Ascending aorta (tissue), 2 donors: ENCODE data around the gene ABCF1. TPM values are rescaled to one million over a fixed set of nuclear protein-coding genes. Genes with fewer than 3 reads are reported as not detected.

Source experiments
- DNase-seq, 2 donors: peaks; one replicate each; pipeline ENCODE4 v3.0.0-alpha.2; 2019; ENCODE audit warnings: low spot score in 2 of 2
- H3K27ac ChIP-seq, 2 donors: fragments of 200-600 bp; sonication (generic); one replicate each; pipeline ENCODE4 v1.5.1; 2016 to 2017; ENCODE audit warnings: mild to moderate bottlenecking in 1 of 2
- H3K27me3 ChIP-seq: fragments of 200-600 bp; sonication (generic); one replicate; pipeline ENCODE4 v1.5.1; 2017
- H3K36me3 ChIP-seq, 2 donors: fragments of 200-600 bp; sonication (generic); one replicate each; pipeline ENCODE4 v1.5.1; 2016
- H3K4me1 ChIP-seq, 2 donors: fragments of 200-600 bp; sonication (generic); one replicate each; pipeline ENCODE4 v1.5.1; 2016 to 2017; ENCODE audit warnings: mild to moderate bottlenecking in 1 of 2
- H3K4me3 ChIP-seq, 2 donors: fragments of 200-600 bp; sonication (generic); one replicate each; pipeline ENCODE4 v1.5.1; 2016 to 2017; ENCODE audit warnings: mild to moderate bottlenecking in 1 of 2
- H3K9me3 ChIP-seq, 2 donors: fragments of 200-600 bp; sonication (generic); one replicate each; pipeline ENCODE4 v1.5.1; 2016
- intact Hi-C: fragments of 100-400 bp; cut with DNase I; formaldehyde crosslinking; loops from one replicate; pipeline ENCODE4 v1.15.1; 2023
- total RNA-seq: library from RNA; depleted of rRNA; stranded (reverse); fragments of >200 nt; gene quantifications from one replicate; pipeline ENCODE4 v1.1.0, GENCODE V29; 2016
- TF ChIP-seq, protein P1 (sequence below), 3 experiments: fragments of 200-600 bp in 2 of 3; fragments of 450-650 bp in 1 of 3; sonication (generic) in 2 of 3; IDR thresholded peaks; one replicate each; pipeline ENCODE4 v1.5.1; 2016 to 2019; ENCODE audit warnings: antibody characterized with exemption in 3 of 3, mild to moderate bottlenecking in 1 of 3, moderate library complexity in 1 of 3

ABCF1 gene
- total RNA-seq, 1 donor from 2014 or later, result 36.6 TPM

DNA sequence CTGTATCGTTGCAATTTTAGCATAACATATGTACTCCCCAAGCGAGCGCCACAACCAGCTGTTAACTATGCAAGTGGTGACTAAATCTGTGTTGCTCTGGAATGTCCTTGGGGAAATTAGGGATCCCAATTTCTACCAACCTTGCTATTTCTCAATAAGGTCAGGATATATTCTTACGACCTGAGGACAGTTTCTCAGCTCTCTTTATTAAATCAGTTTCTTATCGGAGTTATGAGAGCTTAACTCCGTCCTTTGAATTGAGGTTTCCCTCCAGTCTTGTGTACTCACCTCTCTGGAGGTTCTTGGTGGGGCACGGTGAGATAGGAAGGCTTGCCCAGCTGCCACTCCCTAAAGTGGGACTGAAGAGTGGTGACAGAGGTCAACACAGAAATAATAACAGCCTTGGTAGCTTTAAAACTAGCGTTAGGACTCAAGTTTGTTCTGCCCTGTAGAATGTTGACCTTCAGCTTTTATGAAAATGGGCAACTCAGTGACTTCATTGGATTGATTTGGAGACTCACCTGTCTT is 47.1 kb downstream of the ABCF1 start:
- TF ChIP-seq, protein P1, sequence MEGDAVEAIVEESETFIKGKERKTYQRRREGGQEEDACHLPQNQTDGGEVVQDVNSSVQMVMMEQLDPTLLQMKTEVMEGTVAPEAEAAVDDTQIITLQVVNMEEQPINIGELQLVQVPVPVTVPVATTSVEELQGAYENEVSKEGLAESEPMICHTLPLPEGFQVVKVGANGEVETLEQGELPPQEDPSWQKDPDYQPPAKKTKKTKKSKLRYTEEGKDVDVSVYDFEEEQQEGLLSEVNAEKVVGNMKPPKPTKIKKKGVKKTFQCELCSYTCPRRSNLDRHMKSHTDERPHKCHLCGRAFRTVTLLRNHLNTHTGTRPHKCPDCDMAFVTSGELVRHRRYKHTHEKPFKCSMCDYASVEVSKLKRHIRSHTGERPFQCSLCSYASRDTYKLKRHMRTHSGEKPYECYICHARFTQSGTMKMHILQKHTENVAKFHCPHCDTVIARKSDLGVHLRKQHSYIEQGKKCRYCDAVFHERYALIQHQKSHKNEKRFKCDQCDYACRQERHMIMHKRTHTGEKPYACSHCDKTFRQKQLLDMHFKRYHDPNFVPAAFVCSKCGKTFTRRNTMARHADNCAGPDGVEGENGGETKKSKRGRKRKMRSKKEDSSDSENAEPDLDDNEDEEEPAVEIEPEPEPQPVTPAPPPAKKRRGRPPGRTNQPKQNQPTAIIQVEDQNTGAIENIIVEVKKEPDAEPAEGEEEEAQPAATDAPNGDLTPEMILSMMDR (IDR thresholded peaks at IDR 0.05), result no peak
- Histone ChIP-seq H3K4me1 (peaks cover 16 to 23% of the 10 kb centered on the region in 2 donors), H3K36me3 (peaks cover 43 to 51% of the 10 kb centered on the region in 2 donors), H3K27ac (peak overlapping the region; percentile 86 to 96), H3K4me3 (peak overlapping the region; percentile 68 to 77), H3K27me3 (no peaks in the 10 kb centered on the region), H3K9me3 (no peaks in the 10 kb centered on the region)
- no peak for DNase-seq
- intact Hi-C loops, result loop anchor here (5.0 to 10.0 kb wide), 4 partner anchors 124 to 1004 kb away; partner anchors contain the start of genes ATP6V1G2, DDX39B, FLOT1 and IER3

DNA sequence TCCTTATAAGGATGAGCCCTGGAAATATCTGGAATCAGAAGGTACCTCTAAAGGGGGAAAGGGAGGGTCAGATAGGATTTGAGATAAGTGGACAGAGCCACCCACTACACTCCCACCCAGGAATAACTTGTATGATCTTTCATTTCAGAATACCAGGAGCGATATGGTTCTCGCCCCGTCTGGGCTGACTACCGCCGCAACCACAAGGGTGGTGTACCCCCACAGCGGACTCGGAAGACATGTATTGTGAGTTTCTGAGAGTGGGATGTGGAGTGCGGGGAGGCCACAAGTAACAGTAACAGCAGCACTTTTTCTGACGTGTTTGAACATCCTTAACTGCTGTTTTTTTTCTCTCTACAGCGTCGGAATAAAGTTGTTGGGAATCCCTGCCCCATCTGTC is 48.3 kb downstream of the ABCF1 start:
- Histone ChIP-seq H3K9me3 (no peaks in the 10 kb centered on the region), H3K4me3 (no peak overlapping the region), H3K4me1 (peaks cover 8 to 14% of the 10 kb centered on the region in 2 donors), H3K27me3 (no peaks in the 10 kb centered on the region), H3K36me3 (peaks cover 44 to 63% of the 10 kb centered on the region in 2 donors), H3K27ac (no peak overlapping the region)
- no peak for DNase-seq
- TF ChIP-seq, protein P1 (IDR thresholded peaks at IDR 0.05), result no peak
- intact Hi-C loops, result loop anchor here (5.0 to 10.0 kb wide), 4 partner anchors 123 to 1003 kb away; partner anchors contain the start of genes ATP6V1G2, DDX39B, FLOT1 and IER3

DNA sequence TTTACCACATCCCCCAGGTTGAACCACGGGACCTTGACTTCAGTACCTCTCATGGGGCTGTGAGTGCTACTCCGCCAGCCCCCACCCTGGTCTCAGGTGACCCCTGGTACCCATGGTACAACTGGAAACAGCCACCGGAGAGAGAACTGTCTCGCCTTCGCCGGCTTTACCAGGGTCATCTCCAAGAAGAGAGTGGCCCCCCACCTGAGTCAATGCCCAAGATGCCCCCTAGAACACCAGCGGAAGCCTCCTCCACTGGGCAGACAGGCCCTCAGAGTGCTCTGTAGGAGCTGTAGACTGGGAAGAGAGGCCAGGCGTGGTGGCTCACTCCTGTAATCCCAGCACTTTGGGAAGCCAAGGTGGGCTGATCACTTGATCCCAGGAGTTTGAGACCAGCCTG is 54.3 kb downstream of the ABCF1 start:
- Histone ChIP-seq H3K36me3 (peaks cover 36 to 72% of the 10 kb centered on the region in 2 donors), H3K4me3 (no peak overlapping the region), H3K9me3 (no peaks in the 10 kb centered on the region), H3K4me1 (peaks cover 0 to 8% of the 10 kb centered on the region in 2 donors), H3K27ac (no peak overlapping the region), H3K27me3 (no peaks in the 10 kb centered on the region)
- TF ChIP-seq, protein P1 (IDR thresholded peaks at IDR 0.05), result no peak
- DNase-seq, result no peak
- intact Hi-C loops, result no loop called here

DNA sequence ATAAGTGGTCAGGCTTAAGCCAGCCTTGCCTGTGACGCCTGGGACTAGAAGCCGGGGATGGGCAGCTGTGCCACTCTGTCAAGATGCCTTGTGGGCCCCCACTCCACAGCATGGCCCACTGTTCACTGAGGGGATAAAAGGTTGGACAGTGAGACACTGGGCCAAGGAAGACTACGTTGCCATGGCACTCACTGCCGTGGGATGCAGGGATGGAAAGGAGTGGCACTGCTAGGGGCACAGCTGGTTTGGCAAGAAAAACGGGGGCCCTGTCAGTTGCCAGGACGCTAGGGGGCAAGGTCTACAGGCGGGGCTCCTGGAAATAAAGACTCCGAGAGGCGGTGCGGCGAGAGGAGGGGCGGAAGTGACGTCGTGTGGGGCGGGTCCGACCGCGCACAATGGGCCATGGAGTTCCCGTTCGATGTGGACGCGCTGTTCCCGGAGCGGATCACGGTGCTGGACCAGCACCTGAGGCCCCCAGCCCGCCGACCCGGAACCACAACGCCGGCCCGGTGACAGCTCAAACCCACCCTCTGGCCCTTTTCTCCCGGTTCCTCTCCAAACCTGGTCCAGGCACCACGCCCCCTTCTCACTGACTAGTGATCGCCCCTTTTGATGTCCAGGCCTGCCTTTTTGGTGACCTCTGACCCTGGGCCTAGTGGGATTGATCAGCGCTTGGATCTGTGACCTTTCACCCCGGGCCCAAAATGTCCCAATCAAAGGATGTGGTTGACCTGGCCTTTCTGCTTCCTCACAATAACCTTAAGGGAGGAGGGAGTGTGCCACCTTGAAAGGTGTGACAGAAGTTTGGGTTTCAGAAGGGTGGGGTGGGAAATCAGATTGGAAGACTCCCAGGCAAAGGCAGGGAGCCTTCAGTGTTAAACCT is 55.5 kb downstream of the ABCF1 start, which contains the start of gene ATAT1:
ATAT1 (plus strand) TSS at position 391 of the 883 bp plus-strand sequence.
- DNase-seq, result peak; percentile 55 to 95
- intact Hi-C loops, result no loop called here
- Histone ChIP-seq H3K4me3 (peak within 1 kb of the TSS; percentile 59 to 62), H3K27ac (peak within 1 kb of the TSS; percentile 84 to 92), H3K36me3 (peaks cover 26 to 64% of the 10 kb centered on the region in 2 donors), H3K27me3 (no peaks in the 10 kb centered on the region), H3K4me1 (peaks cover 0 to 8% of the 10 kb centered on the region in 2 donors), H3K9me3 (no peaks in the 10 kb centered on the region)
- TF ChIP-seq, protein P1 (IDR thresholded peaks at IDR 0.05), result peak; percentile 26 to 40 (median 27)

DNA sequence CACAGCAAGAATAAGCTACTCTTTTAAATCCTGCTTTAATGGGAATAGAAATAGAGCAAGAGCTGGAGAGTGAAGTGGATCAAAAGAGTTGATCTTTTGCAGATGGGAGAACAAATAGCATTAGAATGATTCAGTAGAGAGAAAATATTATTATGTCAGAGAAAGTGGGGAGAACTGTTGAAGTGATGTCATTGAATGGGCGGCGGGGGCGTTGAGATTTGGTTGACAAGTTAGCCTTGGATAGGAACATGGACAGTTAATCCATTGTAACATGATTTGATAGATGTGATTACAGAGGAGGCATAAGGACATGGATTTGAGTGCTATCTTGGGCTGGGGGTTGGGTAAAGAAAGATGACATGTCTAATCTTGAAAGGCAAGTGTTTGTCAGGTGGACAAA is 64.6 kb downstream of the ABCF1 start:
- no peak for DNase-seq
- TF ChIP-seq, protein P1 (IDR thresholded peaks at IDR 0.05), result no peak
- no peaks in the 10 kb centered on the region for H3K4me1 ChIP-seq
- intact Hi-C loops, result no loop called here
- H3K27ac ChIP-seq, result no peak overlapping the region
- no peaks in the 10 kb centered on the region for H3K9me3 ChIP-seq
- H3K4me3 ChIP-seq, result no peak overlapping the region
- peaks cover 12 to 24% of the 10 kb centered on the region in 2 donors for H3K36me3 ChIP-seq
- no peaks in the 10 kb centered on the region for H3K27me3 ChIP-seq
